Activated CD8-positive, alpha-beta memory T cell treated with anti-CD3 and anti-CD28 coated beads for 24 hours (primary cell): ENCODE measurements around the gene C5AR2.
"Not testable (repeated sequence)": the region's sequence is repeated elsewhere in the genome, so short reads cannot be mapped to it uniquely, and the experiment has no call there.

ENCODE experiments used
- DNase-seq: peaks from one replicate; pipeline ENCODE4 v3.0.0-alpha.2; 2020

The C5AR2 gene

GRCh38 chr19:47324502-47324901 lies 7.5 kb upstream of the C5AR2 start:
- DNase-seq = no peak

GRCh38 chr19:47330466-47330869 lies 1.5 kb upstream of the C5AR2 start:
- no peak for DNase-seq

- DNase-seq = no peak
Observed at GRCh38 chr19:47331490-47331889, 485 bp upstream of the C5AR2 start.

- not testable (repeated sequence) for DNase-seq
Observed at GRCh38 chr19:47336765-47337718, 5.1 kb downstream of the C5AR2 start.

DNA sequence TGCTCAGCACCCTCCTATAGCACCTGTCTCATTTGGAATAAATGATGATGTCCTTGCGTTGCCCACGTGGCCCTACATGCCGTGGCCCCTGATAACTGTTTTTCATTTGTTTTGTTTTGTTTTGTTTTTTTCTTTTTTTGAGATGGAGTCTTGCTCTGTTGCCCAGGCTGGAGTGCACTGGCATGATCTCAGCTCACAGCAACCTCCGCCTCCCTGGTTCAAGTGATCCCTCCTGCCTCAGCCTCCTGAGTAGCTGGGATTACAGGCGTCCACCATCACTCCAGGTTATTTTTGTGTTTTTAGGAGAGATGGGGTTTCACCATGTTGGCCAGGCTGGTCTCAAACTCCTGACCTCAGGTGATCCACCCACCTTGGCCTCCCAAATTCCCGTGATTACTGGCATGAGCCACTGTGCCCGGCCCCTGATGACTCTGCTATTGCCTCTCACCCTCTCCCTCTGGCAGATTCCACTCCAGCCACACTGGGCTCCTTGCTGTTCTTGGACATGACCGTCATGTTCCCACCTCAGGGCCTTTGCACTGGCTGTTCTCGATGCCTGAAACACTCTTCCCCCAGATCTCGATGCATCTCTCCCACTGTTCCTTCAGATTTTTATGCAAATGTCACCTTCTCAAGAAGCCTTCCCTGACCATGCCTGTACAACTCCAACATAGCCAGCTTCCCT lies 7.4 kb downstream of the C5AR2 start:
- no peak for DNase-seq

DNA sequence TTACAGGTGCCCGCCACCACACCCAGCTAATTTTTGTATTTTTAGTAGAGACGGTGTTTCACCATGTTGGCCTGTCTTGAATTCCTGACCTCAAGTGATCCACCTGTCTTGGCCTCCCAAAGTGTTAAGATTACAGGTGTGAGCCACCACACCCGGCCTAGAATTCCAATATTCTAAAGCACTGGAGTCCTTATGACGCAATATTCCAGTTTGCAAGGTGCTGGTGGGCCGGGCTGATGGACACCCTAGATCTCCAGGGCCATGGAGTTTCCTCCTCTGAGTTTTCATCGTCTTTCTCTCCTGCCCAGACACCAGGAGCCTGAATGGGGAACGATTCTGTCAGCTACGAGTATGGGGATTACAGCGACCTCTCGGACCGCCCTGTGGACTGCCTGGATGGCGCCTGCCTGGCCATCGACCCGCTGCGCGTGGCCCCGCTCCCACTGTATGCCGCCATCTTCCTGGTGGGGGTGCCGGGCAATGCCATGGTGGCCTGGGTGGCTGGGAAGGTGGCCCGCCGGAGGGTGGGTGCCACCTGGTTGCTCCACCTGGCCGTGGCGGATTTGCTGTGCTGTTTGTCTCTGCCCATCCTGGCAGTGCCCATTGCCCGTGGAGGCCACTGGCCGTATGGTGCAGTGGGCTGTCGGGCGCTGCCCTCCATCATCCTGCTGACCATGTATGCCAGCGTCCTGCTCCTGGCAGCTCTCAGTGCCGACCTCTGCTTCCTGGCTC lies 8.7 kb downstream of the C5AR2 start:
- no peak for DNase-seq

- no peak for DNase-seq
Observed at GRCh38 chr19:47341734-47342133, 9.8 kb downstream of the C5AR2 start.

DNA sequence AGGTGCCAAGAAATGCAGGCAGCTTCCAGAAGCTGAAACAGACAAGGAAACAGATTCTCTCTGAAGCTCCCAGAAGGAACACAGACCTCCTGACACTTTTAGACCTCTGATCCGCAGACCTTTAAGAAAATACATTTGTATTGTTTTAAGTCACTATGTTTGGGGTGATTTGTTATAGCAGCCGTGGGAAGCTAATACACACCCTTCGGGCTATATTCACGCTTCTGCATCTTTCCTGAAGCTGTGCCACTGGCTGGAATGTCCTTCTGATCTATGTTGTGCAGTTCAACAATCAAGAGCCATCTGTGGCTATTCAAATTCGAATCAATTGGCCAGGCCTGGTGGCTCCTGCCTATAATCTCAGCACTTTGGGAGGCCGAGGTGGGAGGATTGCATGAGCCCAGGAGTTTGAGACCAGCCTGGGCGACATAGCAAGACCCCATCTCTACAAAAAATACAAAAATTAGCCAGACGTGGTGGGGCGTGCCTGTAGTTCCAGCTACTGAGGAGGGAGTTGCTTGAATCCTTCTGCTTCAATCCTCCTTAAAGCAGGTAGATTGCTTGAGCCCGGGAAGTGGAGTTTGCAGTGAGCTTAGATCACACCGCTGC lies 11.3 kb downstream of the C5AR2 start:
- no peak for DNase-seq

DNA sequence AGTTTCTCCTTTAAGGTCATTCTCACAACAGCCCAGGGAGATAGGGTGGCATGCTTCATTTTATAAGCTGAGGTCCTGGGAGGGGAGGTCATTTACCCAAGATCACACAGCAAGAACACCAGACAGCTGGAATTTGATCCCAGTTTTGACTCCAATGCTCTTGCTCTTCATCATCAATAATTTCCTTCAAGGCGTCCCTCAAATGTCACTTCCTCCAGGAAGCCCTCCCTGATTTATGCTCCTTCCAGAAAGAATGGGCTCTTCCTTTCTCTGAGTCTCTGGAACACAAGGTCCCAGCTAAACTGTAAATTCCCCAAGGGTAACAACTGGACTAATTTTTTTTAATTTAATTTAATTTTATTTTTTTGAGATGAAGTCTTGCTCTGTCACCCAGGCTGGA lies 12.4 kb downstream of the C5AR2 start:
- DNase-seq = no peak

DNA sequence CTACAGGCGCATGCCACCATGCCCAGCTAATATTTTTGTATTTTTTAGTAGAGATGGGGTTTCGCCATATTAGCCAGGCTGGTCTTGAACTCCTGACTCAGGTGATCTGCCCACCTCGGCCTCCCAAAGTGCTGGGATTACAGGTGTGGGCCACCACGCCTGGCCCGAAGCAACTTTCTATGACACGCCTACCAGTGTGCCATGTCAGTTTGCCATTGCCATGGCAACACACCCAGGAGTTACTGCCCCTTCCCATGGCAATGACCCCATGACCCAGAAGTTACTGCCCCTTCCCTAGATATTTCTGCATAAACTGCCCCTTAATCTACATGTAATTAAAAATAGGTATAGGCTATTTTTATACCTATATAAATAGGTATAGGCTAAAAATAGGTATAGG lies 14.0 kb downstream of the C5AR2 start:
- not testable (repeated sequence) for DNase-seq

GRCh38 chr19:47348819-47349795 lies 17.1 kb downstream of the C5AR2 start, which contains the start of gene DHX34:
Gene DHX34 (plus strand): TSS chr19:47349315. CDS start chr19:47353031, 3,716 bp downstream.
- peak; percentile 99 for DNase-seq

- no peak for DNase-seq
Observed at GRCh38 chr19:47350630-47351029, 18.7 kb downstream of the C5AR2 start.

- no peak for DNase-seq
Observed at GRCh38 chr19:47351548-47351947, 19.6 kb downstream of the C5AR2 start.

GRCh38 chr19:47352095-47352494 lies 20.1 kb downstream of the C5AR2 start:
- no peak for DNase-seq

GRCh38 chr19:47353307-47353712 lies 21.3 kb downstream of the C5AR2 start:
- DNase-seq = no peak

DNA sequence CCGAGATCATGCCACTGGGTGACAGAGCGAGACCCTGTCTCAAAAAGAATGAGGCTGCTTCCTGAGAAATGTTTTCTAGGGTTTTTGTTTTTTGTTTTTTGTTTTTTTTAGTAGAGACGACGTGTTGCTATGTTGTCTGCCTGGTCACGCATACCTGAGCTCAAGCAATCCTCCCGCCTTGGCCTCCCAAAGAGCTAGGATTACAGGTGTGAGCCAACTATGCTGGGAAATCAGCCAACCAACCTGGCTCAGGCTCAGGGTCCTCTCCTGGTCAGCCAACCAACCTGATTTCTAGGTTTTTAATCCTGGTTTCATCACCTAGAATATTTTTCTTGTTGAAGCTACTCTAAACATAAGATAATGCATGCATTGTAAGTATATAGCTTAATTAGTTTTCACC lies 24.9 kb downstream of the C5AR2 start:
- no peak for DNase-seq

DNA sequence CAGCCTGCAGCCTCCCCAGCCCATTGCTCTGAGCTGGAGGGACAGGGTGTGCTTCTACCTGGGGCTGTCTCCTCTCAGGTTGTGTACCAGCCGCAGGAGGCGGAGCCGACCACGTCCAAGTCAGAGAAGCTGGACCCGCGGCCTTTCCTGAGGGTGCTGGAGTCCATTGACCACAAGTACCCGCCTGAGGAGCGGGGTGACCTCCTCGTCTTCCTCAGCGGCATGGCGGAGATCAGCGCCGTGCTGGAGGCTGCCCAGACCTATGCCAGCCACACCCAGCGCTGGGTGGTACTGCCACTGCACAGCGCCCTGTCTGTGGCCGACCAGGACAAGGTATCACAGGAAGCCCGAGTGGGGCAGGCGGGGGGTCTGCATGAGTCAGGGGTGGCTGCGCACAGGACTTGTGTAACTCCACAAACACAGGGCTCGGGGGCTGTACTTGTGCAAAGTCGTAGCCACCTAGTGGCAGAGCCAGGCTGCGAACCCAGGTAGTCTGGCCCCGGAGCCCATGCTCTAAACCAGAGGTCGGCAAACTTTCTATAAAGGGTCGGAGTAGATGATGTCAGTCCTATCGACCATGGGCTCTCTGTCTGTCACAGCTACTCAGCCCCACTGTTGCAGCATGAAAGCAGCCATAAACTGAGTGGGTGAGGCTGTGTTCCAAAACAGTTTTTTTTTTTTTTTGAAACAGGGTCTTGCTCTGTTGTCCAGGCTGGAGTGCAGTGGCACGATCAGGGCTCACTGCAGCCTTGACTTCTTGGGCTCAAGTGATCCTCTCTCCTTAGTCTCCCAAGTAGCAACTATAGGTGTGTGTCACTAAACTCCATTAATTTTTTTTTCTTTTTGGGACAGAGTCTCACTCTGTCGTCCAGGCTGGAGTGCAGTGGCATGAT lies 26.1 kb downstream of the C5AR2 start:
- no peak for DNase-seq

DNA sequence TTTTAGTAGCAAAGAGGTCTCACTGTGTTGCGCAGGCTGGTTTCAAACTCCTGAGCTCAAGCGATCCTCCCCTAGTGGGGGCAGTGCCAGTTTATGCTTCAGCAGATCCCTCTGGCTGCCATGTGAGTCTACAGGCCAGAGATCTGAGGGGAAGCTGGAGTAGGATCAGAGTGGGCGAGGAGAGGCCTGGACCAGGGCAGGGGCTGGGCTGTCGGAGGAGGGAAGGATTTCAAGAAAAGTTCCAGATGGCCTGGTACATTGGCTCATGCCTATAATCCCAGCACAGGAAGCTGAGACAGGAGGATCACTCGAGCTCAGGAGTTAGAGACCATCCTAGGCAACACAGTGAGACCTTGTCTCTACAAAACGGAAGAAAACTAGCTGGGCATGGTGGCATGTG lies 27.0 kb downstream of the C5AR2 start:
- DNase-seq = no peak

DNA sequence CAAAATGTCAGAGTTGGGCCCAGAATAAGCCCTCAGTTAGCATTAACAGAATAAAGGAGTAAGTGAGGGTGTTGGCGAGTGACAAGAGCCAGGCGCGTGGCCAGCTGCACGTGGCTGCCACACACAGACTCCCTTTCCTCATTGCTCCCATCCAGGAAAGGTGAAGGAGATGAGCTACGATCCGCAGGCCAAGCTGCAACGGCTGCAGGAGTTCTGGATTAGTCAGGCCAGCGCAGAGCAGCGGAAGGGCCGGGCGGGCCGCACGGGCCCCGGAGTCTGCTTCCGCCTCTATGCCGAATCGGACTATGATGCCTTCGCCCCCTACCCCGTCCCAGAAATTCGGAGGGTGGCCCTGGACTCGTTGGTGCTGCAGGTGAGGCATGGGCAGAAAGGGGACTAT lies 30.3 kb downstream of the C5AR2 start:
- DNase-seq = no peak

DNA sequence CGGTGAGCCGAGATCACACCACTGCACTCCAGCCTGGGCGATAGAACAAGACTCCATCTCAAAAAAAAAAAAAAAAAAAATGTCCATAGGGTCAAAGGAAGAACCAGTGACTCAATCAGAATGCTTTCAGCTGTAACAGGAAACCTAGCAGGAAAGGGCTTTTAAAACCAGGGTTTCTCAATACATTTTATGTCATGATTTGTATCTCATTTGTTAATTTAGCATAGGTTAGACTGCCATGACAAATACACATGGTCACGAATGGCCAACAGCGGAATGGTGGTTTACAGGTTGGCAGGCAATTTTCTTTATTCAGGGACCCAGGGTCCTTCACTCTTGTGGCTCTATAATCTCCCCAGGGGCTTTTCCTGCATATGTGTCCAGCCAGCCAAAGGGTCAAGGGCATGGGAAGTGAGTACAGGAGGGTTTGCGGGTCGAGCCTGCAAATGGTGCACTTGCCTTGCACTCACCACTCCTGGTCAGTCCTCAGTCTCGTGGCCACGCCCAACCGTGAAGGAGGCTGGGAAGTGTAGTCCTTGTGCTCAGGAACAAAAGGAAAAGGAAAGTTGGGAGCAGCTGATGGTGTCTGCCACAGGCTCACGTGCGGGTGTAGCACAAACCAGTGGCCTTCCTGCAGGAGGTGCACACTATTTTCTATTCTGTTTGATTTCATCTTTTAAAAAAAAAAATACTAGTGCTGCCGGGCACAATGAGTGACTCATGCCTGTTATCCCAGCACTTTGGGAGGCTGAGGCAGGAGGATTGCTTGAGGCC lies 32.0 kb downstream of the C5AR2 start:
- DNase-seq = no peak
